HG03135 (cell line): Measurements from ENCODE around the gene MAP6D1.
"Not testable (repeated sequence)": the region's sequence is repeated elsewhere in the genome, so short reads cannot be mapped to it uniquely, and the experiment has no call there.

Experiments
- ATAC-seq: cut with Tn5 transposase; IDR thresholded peaks from one replicate; pipeline ENCODE4 v1.9.1; 2021; ENCODE audit warnings: mild to moderate bottlenecking, moderate library complexity; ENCODE audit not compliant: unreplicated experiment

Gene MAP6D1

GRCh38 chr3:183801601-183802000, 23.8 kb downstream of the MAP6D1 start:
- ATAC-seq, result no peak

- ATAC-seq, result no peak
These were observed 25.0 kb downstream of the MAP6D1 start for GRCh38 chr3:183800243-183800863.

GRCh38 chr3:183799461-183799860, 25.9 kb downstream of the MAP6D1 start:
- no peak for ATAC-seq

- no peak for ATAC-seq
These were observed 27.4 kb downstream of the MAP6D1 start for GRCh38 chr3:183797996-183798395.

- ATAC-seq, result no peak
These were observed 29.0 kb downstream of the MAP6D1 start for GRCh38 chr3:183796372-183796771.

GRCh38 chr3:183794452-183794851, 30.9 kb downstream of the MAP6D1 start:
- no peak for ATAC-seq

GRCh38 chr3:183792976-183793375, 32.4 kb downstream of the MAP6D1 start:
- no peak for ATAC-seq

GRCh38 chr3:183790700-183791099, 34.7 kb downstream of the MAP6D1 start:
- ATAC-seq, result no peak

GRCh38 chr3:183789826-183790225, 35.6 kb downstream of the MAP6D1 start:
- ATAC-seq, result no peak

- ATAC-seq, result not testable (repeated sequence)
These were observed 40.9 kb downstream of the MAP6D1 start for GRCh38 chr3:183784503-183784902.

GRCh38 chr3:183782576-183783276, 42.7 kb downstream of the MAP6D1 start:
- no peak for ATAC-seq

- ATAC-seq, result no peak
These were observed 44.1 kb downstream of the MAP6D1 start for GRCh38 chr3:183781246-183781645.

- ATAC-seq, result no peak
These were observed 45.4 kb downstream of the MAP6D1 start for GRCh38 chr3:183779896-183780465.

- no peak for ATAC-seq
These were observed 48.3 kb downstream of the MAP6D1 start for GRCh38 chr3:183777016-183777618.

GRCh38 chr3:183776451-183776850, 48.9 kb downstream of the MAP6D1 start:
- ATAC-seq, result not testable (repeated sequence)

- ATAC-seq, result no peak
These were observed 49.6 kb downstream of the MAP6D1 start for GRCh38 chr3:183775781-183776180.

- no peak for ATAC-seq
These were observed 50.7 kb downstream of the MAP6D1 start for GRCh38 chr3:183774631-183775030.

GRCh38 chr3:183769453-183769852, 55.9 kb downstream of the MAP6D1 start:
- no peak for ATAC-seq

GRCh38 chr3:183768114-183768513, 57.3 kb downstream of the MAP6D1 start:
- ATAC-seq, result no peak

- ATAC-seq, result no peak
These were observed 58.4 kb downstream of the MAP6D1 start for GRCh38 chr3:183766745-183767606.

- no peak for ATAC-seq
These were observed 59.3 kb downstream of the MAP6D1 start for GRCh38 chr3:183766107-183766506.
